Measurements from ENCODE around the gene CACUL1.

CACUL1 gene

DNA sequence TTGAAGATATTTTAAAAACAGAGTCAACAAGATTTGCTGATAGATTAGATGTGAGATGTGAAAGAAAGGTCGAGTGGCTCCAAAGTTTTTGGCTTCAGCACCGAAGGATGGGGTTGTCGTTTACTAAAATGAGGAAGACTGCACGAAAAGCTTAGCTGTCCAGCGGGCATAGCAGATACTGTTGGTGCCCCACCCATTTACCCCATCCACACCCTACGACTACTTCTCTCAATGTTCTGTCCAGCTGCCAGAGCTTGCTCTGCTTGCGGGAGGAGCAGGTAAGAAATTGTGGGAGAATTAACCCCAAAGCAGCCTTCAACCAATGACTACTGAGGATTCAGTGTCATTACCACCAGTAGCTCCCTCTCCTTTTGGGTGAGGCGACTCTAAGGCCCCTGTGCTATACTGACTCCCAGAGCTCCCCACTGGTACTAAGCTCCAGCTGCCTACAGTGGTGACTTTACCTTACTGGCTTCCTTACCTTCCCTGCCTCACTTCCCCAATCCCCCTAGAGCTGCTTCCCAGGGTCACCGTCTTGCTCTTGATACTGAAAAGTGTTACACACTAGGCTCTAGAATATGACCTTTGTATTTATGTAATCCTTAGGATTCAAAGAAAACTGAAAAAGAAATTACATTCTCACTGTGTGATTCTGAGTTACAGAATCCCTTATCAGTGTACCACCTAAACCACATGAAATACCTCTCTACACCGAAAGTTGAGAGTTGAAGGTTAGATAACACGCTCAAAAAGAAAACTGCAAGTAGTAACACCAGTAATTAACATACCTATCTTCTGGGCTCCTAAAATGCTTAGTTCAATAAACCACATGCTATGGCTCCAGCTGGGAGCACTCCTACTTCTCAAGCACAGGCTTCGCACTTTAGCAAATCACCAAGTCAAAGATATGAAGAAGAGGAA is 22.3 kb downstream of the CACUL1 start:
- DNase-seq (ENCODE audit: low spot score), result no peak

DNA sequence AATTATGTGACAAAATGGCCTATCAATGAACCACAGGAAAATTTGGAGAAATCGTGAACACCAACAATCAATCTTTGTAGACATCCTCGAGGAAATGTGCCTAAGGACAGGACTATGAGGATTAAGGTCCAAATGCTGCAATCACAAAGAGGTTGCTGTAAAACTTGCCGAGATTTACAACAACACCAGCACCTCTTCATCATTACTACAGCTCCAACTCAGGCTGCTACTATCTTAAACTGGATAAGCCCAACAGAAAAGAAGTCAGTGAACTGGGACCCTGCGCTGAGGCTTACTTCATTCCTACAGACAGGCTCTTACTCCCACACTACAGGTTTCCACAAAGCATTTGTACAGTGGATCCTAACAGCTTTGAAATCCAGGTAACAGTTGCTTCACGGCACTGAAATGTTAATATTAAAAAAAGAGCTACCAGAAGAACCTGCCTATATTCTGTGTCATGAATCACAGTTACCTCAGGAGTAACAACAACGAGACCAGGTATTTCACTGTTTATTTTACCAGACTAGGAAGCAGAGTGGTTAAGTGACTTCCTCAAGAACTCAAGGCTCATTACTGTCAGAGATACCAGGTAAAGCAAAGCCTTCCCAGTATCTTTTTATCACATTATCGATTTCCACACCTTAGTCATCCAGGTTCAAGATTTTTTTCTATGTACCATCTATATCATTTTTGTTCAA is 23.9 kb downstream of the CACUL1 start:
- no peak for DNase-seq (ENCODE audit: low spot score)

DNA sequence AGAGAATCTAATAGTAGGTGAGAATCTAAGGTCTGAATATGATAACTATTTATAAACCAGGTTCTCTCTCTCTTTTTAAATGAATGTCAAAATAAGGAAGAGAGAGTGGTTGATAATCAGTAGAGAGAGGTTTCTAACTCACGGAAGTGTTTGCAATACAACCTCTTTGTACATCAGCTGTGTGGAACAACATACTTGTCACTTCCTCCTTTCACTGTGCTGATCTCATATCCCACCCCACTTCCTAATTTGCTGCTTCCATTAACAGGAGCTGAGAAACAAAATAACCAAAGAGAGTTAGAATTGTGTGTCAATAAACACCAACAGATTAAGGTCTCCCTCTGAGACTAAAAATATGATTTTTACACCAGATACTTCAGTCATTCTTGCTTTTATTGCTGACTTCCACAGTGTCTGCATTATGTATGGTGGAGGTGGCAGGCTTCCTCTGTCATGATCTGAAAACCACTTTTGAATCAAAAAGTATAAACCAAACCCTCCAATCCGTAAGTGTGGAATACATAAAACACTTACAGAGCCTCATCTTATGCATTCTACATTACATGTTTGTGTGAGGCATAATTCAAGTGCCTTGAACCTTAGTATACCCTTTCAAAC is 25.0 kb downstream of the CACUL1 start:
- DNase-seq (ENCODE audit: low spot score), result no peak

DNA sequence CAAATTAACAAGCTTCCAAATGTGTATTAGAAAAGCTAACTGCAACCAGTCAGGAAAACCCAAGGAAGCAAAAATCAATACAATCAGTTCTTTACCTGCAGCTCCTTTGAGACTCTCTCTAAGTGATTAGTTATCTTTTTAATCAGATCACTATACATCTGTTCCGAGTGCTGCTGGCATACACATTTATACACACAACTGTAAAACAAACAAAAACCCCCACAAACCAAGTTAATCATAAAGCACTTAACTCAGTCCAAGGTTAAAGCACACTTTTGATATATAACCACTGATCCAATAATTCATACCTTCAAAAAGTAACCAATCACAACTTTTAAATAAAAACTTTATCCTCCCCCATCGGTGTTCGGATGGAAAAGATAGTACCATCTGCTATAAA is 25.6 kb downstream of the CACUL1 start:
- no peak for DNase-seq (ENCODE audit: low spot score)

DNA sequence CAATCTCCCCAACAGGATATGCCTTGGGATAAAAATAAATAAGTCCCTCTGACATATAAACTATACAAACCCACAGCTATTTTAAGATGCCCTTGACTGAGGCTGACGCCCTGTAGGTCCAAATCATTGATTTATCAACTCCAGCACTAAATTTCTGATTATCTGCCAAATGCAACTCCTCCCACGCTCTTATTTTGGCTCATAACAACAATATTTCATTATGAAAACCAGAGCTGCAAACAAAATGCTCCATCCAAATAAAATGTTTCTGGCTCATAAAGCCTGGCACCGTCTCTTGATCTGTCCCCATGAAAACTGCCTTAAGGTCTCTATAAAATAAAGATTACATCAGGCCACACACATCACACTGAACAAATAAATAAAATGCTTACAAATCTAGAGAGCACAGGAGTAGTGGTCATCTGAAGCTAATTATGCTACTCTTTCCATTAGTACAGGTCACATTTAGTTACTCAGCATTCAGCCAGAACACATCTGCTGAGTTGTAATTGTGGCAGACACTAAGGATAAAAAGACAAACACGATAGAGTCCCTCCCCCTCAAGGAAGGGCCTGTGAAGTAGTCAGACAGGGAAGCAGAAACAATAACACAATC is 28.8 kb downstream of the CACUL1 start:
- DNase-seq (ENCODE audit: low spot score), result no peak

DNA sequence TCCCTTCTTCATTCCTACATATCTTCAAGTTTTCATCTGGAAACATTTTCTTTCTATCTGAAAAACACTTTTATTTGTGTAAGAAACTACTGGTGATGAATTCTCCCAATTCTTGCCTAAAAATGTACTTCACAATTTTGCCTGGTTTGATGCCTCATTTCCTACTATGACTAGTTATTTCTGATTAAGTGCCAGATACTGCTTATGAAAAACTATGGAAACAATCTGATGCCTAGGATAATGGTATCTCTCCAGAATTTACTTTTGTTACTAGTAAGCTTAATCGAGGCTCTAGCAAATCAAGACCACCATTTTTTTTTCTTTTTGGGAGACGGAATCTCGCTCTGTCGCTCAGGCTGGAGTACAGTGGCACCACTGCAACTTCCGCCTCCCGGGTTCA is 31.3 kb downstream of the CACUL1 start:
- peak; percentile 30 for DNase-seq (ENCODE audit: low spot score)

DNA sequence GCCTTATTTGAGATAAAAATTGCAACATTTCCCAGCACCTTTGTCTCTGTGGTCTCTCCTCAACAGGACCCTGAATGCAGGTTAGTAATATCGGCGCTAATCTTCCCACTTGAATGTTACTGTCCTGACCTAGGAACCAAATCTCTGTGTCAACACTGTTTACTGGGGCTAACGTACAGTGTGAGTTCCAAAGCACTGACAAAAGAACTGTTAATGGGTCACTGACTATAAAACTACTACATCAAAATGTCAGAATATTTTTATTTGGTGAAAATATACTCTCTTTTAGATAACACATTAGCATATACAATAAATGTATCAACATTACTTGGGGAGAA is 33.3 kb downstream of the CACUL1 start:
- DNase-seq (ENCODE audit: low spot score), result no peak

DNA sequence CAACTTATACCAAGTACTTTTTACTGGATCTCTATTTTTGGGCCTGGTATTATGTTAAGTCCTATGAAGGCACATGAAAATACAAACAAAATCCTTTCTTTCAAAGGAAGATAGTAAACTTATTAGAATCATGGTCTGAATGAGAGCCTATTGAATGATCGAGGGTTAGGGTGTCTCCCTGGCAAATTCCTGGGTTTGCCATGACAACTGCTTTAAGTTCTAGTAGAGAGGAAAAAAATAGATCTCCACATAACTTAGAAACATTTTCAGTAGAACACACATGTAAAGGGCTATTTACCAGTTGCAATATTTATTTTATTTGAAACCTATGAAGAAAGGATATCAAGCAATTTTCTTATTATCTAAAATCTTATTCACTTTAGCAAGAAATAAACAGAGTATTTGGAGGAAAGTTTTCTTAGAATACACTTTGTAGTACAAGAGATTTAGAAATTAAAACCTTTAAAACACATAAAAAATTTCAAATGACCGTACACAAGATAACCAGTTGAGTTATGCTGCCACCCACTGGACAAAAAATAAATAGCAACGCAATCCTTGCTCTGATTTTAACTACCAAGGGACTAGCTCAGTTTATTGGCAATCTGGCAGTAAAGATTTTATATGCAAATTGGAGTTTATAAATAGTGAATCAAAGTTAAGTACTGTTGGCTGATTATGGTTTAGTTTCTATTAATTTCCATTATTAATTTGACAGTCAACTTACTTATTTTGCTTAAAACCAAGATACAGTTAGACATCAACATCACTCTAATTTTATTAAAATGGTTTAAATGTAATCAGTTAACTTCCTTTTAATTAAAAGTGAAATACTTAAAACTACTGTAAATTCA is 33.9 kb downstream of the CACUL1 start:
- peak; percentile 21 for DNase-seq (ENCODE audit: low spot score)

DNA sequence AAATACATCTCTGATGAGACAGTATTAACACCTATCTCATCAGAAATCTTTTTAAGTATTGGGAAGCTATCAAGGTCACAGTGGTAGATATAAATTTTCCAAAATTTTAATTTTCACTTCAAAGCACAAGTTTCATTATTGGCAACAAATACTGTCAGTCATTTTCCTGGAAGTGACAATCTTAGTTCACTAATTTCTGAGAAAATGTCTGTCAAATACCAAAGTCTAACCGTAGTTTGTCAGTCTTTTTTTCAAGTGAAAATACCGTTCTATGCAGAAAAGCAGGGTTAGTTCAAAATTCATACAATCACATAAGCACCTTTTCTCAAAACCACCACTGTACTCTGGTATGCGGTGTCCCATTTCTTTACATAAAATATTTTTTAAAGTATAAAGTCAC is 40.4 kb downstream of the CACUL1 start:
- no peak for DNase-seq (ENCODE audit: low spot score)

DNA sequence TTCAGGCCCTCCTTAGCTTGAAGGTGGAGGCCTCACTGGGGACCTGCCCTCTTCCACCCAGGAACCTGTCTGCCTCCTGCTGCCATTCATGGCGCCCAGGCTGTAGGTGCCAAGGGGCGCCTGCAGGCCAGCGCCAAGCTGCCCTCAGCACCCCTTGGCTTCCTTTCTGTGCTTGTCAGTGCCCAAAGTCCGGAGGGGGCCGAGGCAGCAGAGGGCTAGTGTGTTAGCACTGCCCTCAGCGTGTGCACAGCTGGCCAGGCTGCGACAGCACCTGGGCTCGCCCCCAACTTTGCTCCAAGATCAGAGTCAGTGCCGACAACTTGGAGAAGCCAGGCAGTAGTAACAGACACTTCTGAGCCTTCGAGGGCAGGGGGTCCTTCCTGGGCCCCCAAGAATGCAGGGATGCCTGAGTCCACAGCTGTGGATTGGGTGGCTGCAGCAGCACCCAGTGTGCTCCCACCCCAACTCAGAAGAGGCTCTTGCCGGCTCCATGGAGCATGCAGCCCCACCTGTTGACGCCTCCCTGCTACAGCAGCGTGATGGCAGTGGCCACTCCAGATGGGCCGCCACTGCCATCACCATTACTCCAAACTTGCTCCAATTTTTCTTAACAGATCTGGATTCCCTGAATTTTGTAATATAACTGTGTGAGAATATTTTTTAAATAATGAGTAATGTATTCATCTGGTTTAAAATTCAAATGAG is 41.7 kb downstream of the CACUL1 start:
- no peak for DNase-seq (ENCODE audit: low spot score)

DNA sequence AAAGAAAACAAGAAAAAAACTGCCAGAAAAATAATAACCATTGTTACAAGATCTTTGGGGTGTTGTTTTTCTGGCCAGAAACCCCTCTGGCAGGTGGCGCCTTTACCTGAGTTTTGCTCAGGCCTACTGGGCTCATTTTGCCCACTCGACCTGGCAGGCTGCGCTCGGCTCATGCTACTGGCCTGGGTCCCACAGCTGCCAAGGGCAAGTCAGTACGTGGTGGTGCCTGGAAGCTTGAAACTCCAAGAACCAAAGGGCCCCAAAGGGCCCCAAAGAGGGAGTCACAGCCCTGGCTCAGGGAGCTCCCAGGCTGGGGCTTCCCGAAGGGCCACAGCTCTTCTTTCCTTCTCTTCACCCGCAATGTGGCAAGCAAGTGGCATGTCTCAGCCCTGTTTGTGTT is 42.7 kb downstream of the CACUL1 start:
- DNase-seq (ENCODE audit: low spot score), result no peak

DNA sequence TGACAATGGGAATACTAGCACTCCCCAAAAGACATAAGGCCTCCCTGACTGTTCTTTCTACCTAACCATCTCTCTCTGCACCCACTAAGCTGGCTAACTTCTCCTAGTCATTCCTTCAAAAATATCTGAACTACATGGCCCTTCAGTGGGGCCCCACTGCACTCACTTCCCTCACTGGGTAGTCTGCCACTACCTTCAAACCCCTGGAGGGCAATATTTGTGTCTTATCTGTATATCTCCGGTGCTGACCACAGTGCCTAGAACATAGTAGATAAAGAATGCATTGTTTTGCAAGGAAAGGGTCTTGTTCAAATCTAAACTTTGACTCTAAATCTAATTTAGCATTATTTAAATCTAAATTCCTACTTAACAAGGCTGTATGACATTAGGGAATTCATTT is 44.3 kb downstream of the CACUL1 start:
- DNase-seq (ENCODE audit: low spot score), result no peak

DNA sequence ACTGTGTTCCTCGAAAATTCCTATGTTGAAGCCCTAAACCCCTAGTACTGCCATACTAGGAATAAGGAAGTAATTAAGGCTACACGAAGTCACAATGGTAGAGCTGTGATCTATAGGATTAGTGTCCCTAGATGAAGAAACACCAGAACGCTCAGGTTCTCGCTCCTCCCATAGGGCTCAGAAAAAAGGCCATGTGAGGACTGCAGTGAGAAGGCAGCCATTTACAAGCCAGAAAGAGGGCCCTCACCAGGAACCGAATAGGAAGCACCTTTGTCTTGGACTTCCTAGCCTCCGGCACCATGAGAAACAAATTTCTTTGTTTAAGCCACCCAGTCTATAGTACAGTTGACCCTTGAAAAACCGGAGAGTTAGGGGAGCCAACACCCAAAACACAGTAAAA is 46.2 kb downstream of the CACUL1 start:
- DNase-seq (ENCODE audit: low spot score), result no peak

DNA sequence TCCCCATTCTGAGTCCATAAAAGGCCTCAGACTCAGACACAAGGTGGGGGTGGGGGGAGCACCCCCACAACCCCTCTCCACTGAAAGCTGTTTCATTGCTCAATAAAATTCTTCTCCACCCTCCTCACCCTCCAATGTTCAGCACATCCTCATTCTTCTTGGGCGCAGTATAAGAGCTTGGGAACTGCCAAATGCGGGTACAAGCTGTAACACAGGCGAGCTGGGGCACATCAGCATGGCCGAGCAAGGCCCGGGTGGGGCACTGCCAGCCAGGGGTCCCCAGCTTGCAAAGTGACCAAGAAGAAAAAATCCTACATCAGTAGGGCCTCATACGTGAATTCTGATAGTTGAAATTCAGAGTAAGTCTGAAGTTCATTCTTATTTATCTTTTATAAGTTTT is 50.1 kb downstream of the CACUL1 start:
- DNase-seq (ENCODE audit: low spot score), result no peak

DNA sequence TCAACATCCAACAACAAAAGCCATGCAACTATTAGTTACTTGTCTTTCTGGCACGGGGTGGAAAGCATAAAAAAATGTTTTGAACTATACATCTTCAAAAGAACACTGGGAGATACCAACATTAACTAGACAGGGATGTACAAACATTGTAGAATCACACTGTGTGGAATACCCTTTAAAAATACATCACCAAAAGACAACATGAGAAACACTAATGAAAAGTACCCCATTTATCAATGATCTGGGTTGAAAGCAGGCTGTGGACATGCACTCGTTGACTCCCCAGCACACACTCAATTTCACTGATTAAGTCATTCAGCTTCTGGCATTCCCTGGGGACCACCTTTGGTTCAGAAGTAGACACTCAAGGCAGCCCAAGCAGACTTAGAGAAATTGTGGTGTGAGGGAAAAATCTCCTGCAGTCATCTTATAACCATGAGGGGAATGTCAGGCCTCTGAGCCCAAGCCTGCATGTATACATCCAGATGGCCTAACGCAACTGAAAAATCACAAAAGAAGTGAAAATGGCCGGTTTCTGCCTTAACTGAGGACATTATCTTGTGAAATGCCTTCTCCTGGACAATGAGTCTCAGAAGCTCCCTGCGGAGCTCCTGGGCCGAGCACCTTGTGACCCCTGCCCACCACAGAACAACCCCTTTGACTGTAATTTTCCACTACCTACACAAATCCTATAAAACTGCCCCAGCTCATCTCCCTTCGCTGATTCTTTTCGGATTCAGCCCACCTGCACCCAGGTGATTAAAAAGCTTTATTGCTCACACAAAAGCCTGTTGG is 53.0 kb downstream of the CACUL1 start:
- DNase-seq (ENCODE audit: low spot score), result no peak

DNA sequence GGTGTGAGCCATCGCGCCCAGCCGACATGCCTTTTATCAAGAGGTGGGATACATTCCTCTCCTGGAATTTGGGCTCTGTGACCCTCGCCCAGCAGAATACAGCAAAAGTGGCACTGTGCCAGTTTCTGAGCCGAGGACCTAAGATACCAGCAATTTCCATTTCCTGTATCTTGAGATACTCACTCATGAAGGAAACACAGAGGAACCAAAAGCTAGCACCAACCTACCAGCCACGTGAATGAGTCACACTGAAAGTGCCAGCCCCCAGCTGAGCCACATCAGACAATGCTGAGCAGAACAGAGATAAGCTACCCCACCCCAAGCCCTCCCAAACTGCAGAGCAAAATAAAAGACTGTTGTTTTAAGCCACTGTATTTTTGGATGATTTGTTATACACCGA is 56.3 kb downstream of the CACUL1 start:
- DNase-seq (ENCODE audit: low spot score), result peak; percentile 19

DNA sequence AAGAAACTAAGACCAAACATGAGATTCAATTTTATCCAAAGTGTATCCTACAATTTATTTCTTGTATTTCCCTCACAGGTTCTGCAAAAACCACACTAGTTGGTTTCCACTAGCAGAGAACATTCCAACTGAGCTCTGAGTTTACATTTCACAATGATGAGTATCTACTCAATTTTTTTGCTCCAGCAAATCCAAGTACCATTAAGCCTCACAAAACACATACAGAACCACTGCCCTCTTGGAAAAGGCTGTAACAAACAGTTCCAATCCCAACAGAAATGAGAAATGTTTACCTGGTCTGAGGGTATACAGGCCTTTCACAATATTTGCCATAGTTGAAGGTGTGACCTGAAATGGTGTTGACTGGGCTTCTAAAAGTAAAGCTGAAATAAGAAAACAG is 59.9 kb downstream of the CACUL1 start:
- DNase-seq (ENCODE audit: low spot score), result peak; percentile 24

DNA sequence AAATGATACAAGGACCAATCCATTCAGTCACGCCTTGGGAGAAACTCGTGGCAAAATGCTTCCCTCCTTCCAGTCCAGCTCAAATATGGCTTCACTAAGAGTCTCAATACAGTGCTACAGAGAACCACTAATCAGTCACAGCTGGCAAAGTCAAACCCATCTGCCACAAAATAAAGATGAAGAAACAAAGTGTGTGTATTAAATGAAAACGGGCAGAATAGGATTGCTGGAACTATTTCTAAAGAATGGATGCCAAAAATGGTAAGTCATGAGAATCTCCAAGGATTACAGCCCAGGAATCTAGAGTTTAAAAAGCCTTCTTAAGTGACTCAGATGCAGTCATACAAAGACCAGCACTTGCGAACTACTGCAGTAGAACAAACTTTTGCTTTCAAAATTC is 61.9 kb downstream of the CACUL1 start:
- peak; percentile 72 for DNase-seq (ENCODE audit: low spot score)

DNA sequence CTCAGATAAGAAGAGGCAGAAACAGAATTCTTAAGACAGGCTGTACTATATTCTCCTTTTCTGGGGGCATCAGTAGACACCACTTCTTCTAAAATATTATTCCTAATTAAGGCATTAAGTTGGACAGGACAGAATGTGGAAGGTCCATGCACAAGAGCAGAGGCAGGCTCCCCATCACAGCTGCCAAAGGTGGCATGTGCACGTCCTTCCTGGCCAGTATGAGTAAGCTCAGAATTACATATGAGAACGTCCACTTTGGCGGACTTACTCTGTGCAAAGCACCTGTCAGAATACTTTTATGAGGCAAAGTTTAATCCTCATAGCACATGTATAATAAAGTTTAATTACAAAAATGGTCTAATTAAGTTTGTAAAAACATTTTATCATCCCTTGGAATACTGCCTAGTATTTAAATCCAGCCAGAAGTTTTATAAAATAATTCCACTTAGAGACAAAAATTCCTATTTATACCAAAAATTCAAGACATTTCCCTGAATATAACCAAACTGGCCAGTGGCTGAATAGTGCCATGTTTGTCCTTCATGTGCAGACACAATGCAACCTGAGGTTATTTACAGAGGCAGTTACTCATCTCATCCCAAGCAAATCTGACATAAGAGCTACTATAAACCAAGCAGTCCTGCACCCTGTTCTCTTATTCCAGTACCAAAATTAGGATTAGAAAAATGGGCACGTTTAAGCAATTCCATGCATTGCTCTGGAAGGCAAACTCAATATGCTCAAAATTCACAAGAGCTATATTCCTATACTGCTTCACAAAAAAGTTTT is 65.5 kb downstream of the CACUL1 start:
- DNase-seq (ENCODE audit: low spot score), result no peak

DNA sequence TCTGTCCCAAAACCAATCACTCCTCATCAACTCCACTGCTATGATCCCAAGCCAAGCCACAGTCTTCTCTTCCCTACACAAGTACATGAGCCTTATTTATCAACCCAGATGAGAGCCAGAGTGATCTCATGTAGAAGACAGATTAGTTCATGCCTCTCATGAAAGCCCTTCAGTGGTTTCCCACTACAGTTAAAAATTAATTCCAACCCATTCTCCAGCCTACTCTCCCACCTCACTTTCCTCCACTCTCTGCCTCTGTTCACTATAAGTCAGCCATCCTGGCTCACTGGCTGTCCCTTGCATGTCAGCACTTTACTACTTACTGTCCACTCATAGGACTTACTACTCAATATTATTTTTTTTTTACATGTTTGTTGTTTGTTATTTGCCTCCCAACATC is 67.3 kb downstream of the CACUL1 start:
- no peak for DNase-seq (ENCODE audit: low spot score)
